Ovary (tissue), 3 donors: ENCODE results near the gene NRGN.

Source experiments
- CTCF ChIP-seq, 3 donors: fragments of 450-650 bp in 2 of 3; fragments of 200-600 bp in 1 of 3; IDR thresholded peaks; one replicate each; pipeline versions ENCODE4 v1.5.1 to v1.8.0; 2016 to 2022; ENCODE audit warnings: antibody characterized with exemption in 3 of 3, mild to moderate bottlenecking in 1 of 3
- EP300 ChIP-seq: sonication (generic); formaldehyde crosslinking; IDR thresholded peaks from one replicate; pipeline ENCODE4 v1.6.1; 2017; ENCODE audit warnings: antibody characterized with exemption
- POLR2A ChIP-seq: fragments of 450-650 bp; IDR thresholded peaks from one replicate; pipeline ENCODE4 v1.6.1; 2017; ENCODE audit warnings: antibody characterized with exemption, mild to moderate bottlenecking, moderate library complexity
- donor health status: DM: no; HTN: no; CAD: no.

- TF ChIP-seq POLR2A: no peak
- TF ChIP-seq EP300: no peak
- no peak for TF ChIP-seq CTCF (IDR thresholded peaks at IDR 0.05)
Observed at GRCh38 chr11:124762624-124763155, 22.9 kb downstream of the NRGN start.
